Measurements from ENCODE around the gene GMDS.
A peak's percentile ranks its signal among the peaks of the same experiment; 100 is the strongest.

GMDS gene

GRCh38 chr6:1613688-1614447 is 631.5 kb downstream of the GMDS start:
- DNase-seq (ENCODE audit: low read depth): no peak

- DNase-seq (ENCODE audit: low read depth): no peak
These were observed 632.1 kb downstream of the GMDS start for GRCh38 chr6:1613346-1613687.

- no peak for DNase-seq (ENCODE audit: low read depth)
These were observed 632.5 kb downstream of the GMDS start for GRCh38 chr6:1612974-1613306.

GRCh38 chr6:1612299-1612973 is 633.0 kb downstream of the GMDS start:
- no peak for DNase-seq (ENCODE audit: low read depth)

- DNase-seq (ENCODE audit: low read depth): no peak
These were observed 633.7 kb downstream of the GMDS start for GRCh38 chr6:1611572-1612298.

GRCh38 chr6:1611322-1611571 is 634.2 kb downstream of the GMDS start:
- DNase-seq (ENCODE audit: low read depth): no peak

- no peak for DNase-seq (ENCODE audit: low read depth)
These were observed 634.7 kb downstream of the GMDS start for GRCh38 chr6:1610497-1611321.

GRCh38 chr6:1609648-1610496 is 635.5 kb downstream of the GMDS start, which contains the start of gene FOXC1:
Gene FOXC1 (plus strand): TSS chr6:1609915. CDS start chr6:1610446, 531 bp downstream.
- DNase-seq (ENCODE audit: low read depth): no peak

GRCh38 chr6:1609041-1609647 is 636.3 kb downstream of the GMDS start:
- DNase-seq (ENCODE audit: low read depth): no peak

- DNase-seq (ENCODE audit: low read depth): no peak
These were observed 637.0 kb downstream of the GMDS start for GRCh38 chr6:1608222-1609040.

- DNase-seq (ENCODE audit: low read depth): no peak
These were observed 637.7 kb downstream of the GMDS start for GRCh38 chr6:1607516-1608221.

- no peak for DNase-seq (ENCODE audit: low read depth)
These were observed 638.5 kb downstream of the GMDS start for GRCh38 chr6:1606780-1607515.

GRCh38 chr6:1605893-1606779 is 639.3 kb downstream of the GMDS start:
- DNase-seq (ENCODE audit: low read depth): no peak

GRCh38 chr6:1605004-1605892 is 640.2 kb downstream of the GMDS start:
- DNase-seq (ENCODE audit: low read depth): no peak

- peak; percentile 45 for DNase-seq (ENCODE audit: low read depth)
These were observed 641.0 kb downstream of the GMDS start for GRCh38 chr6:1604158-1605003.

- DNase-seq (ENCODE audit: low read depth): no peak
These were observed 641.7 kb downstream of the GMDS start for GRCh38 chr6:1603708-1604107.

Data from stimulated activated CD4-positive, alpha-beta T cell treated with anti-CD3 and anti-CD28 coated beads, Interleukin-2, amount 100 ng/mL, for 4 hours (primary cell).